Measurements from ENCODE around the gene KLF2.

- TF ChIP-seq CTCF (IDR thresholded peaks at IDR 0.05), result no peak
- no peak for TF ChIP-seq POLR2A (IDR thresholded peaks at IDR 0.05)
These were observed 52.9 kb downstream of the KLF2 start for GRCh38 chr19:16377521-16377920.
